H9 (cell line): ENCODE measurements around the gene FDX2. TPM values are rescaled to one million over a fixed set of nuclear protein-coding genes. Genes with fewer than 3 reads are reported as not detected.
A peak's percentile ranks its signal among the peaks of the same experiment; 100 is the strongest.

ENCODE experiments used
- DNase-seq: peaks from one replicate; pipeline ENCODE4 v3.0.0-alpha.2; 2017
- H2AFZ ChIP-seq: one replicate; pipeline ENCODE4 v1.6.1; 2013; ENCODE audit warnings: mild to moderate bottlenecking, low read length, control low read depth, moderate library complexity
- H2AK5ac ChIP-seq: 2 replicates; pipeline ENCODE4 v1.6.1; 2013; ENCODE audit warnings: low read length, control low read depth, mixed read lengths; ENCODE audit not compliant: insufficient read length
- H2BK120ac ChIP-seq: one replicate; pipeline ENCODE4 v1.6.1; 2013; ENCODE audit warnings: low read depth, mild to moderate bottlenecking, low read length, control low read depth, inconsistent platforms; ENCODE audit not compliant: poor library complexity, severe bottlenecking
- H2BK12ac ChIP-seq: 2 replicates; pipeline ENCODE4 v1.6.1; 2013; ENCODE audit warnings: low read length, control low read depth, mixed read lengths, low read depth; ENCODE audit not compliant: insufficient read length
- H2BK15ac ChIP-seq: 2 replicates; pipeline ENCODE4 v1.6.1; 2013; ENCODE audit warnings: low read depth, low read length, control low read depth
- H2BK20ac ChIP-seq: one replicate; pipeline ENCODE4 v1.6.1; 2013; ENCODE audit warnings: low read depth, mild to moderate bottlenecking, low read length, control low read depth, inconsistent platforms; ENCODE audit not compliant: poor library complexity, severe bottlenecking
- H2BK5ac ChIP-seq: 2 replicates; pipeline ENCODE4 v1.6.1; 2013; ENCODE audit warnings: low read length, control low read depth, mixed read lengths; ENCODE audit not compliant: insufficient read length
- H3K14ac ChIP-seq: 2 replicates; pipeline ENCODE4 v1.6.1; 2013; ENCODE audit warnings: low read length, control low read depth; ENCODE audit not compliant: insufficient read depth
- H3K18ac ChIP-seq: 2 replicates; pipeline ENCODE4 v1.6.1; 2013; ENCODE audit warnings: low read depth, mild to moderate bottlenecking, mixed read lengths, low read length, control low read depth; ENCODE audit not compliant: insufficient read length
- H3K23ac ChIP-seq: 2 replicates; pipeline ENCODE4 v1.6.1; 2013; ENCODE audit warnings: low read length, control low read depth, mixed read lengths, low read depth; ENCODE audit not compliant: insufficient read length
- H3K23me2 ChIP-seq: 2 replicates; pipeline ENCODE4 v1.6.1; 2013; ENCODE audit warnings: low read depth, mild to moderate bottlenecking, mixed read lengths, low read length, control low read depth; ENCODE audit not compliant: insufficient read length, poor library complexity, severe bottlenecking
- H3K27ac ChIP-seq: 2 replicates; pipeline ENCODE4 v1.5.1; 2013; ENCODE audit warnings: low read length, control low read depth, mixed read lengths, low read depth; ENCODE audit not compliant: insufficient read length
- H3K27me3 ChIP-seq: 2 replicates; pipeline ENCODE4 v1.6.1; 2013; ENCODE audit warnings: low read length, control low read depth, inconsistent platforms; ENCODE audit not compliant: insufficient read depth
- H3K4ac ChIP-seq: 2 replicates; pipeline ENCODE4 v1.6.1; 2013; ENCODE audit warnings: low read depth, mild to moderate bottlenecking, control low read depth, inconsistent platforms, low read length, moderate library complexity
- H3K4me1 ChIP-seq: 2 replicates; pipeline ENCODE4 v1.6.1; 2013; ENCODE audit warnings: low read length, control low read depth, inconsistent platforms; ENCODE audit not compliant: insufficient read depth
- H3K4me2 ChIP-seq: 2 replicates; pipeline ENCODE4 v1.6.1; 2013; ENCODE audit warnings: low read length, control low read depth, mixed read lengths; ENCODE audit not compliant: insufficient read length, insufficient read depth
- H3K56ac ChIP-seq: 2 replicates; pipeline ENCODE4 v1.6.1; 2013; ENCODE audit warnings: low read depth, mild to moderate bottlenecking, mixed read lengths, low read length, control low read depth; ENCODE audit not compliant: insufficient read length
- H3K79me1 ChIP-seq: 2 replicates; pipeline ENCODE4 v1.6.1; 2013; ENCODE audit warnings: low read depth, mild to moderate bottlenecking, moderate library complexity, low read length, control low read depth, inconsistent platforms; ENCODE audit not compliant: insufficient read depth, poor library complexity, severe bottlenecking
- H3K79me2 ChIP-seq: 2 replicates; pipeline ENCODE4 v1.6.1; 2013; ENCODE audit warnings: low read length, control low read depth, inconsistent platforms; ENCODE audit not compliant: insufficient read depth
- H3K9ac ChIP-seq: 2 replicates; pipeline ENCODE4 v1.6.1; 2013; ENCODE audit warnings: low read length, control low read depth, mixed read lengths; ENCODE audit not compliant: insufficient read length; ENCODE audit errors: extremely low read depth
- H3K9me3 ChIP-seq: one replicate; pipeline ENCODE4 v1.6.1; 2013; ENCODE audit warnings: low read depth, low read length, inconsistent platforms; ENCODE audit not compliant: control insufficient read depth
- H3T11ph ChIP-seq: one replicate; pipeline ENCODE4 v1.6.1; 2013; ENCODE audit warnings: mild to moderate bottlenecking, low read length, control low read depth, inconsistent platforms
- H4K20me1 ChIP-seq: one replicate; pipeline ENCODE4 v1.6.1; 2013; ENCODE audit not compliant: control insufficient read depth, insufficient read length, insufficient read depth
- H4K5ac ChIP-seq: 2 replicates; pipeline ENCODE4 v1.6.1; 2013; ENCODE audit warnings: low read depth, mild to moderate bottlenecking, mixed read lengths, low read length, control low read depth; ENCODE audit not compliant: insufficient read length
- H4K8ac ChIP-seq: replicated peaks from 2 replicates; pipeline ENCODE4 v1.6.1; 2013; ENCODE audit warnings: low read length, control low read depth, mixed read lengths, low read depth; ENCODE audit not compliant: insufficient read length
- H4K91ac ChIP-seq: 2 replicates; pipeline ENCODE4 v1.6.1; 2013; ENCODE audit warnings: low read depth, mild to moderate bottlenecking, moderate library complexity, mixed read lengths, low read length, control low read depth; ENCODE audit not compliant: insufficient read length
- H3K27ac Mint-ChIP-seq, 3 experiments: 2 replicates in 2 of 3; 3 replicates in 1 of 3; pipeline ENCODE4 v1.8.0; 2020 to 2021; ENCODE audit warnings: mixed read lengths in 3 of 3, mild to moderate bottlenecking in 1 of 3, moderate library complexity in 1 of 3
- H3K27me3 Mint-ChIP-seq: 2 replicates; pipeline ENCODE4 v1.8.0; 2021; ENCODE audit warnings: low read depth, mild to moderate bottlenecking, moderate library complexity, mixed read lengths
- H3K36me3 Mint-ChIP-seq, 3 experiments: 2 replicates in 2 of 3; 3 replicates in 1 of 3; pipeline ENCODE4 v1.8.0; 2020 to 2021; ENCODE audit warnings: low read depth in 3 of 3, mixed read lengths in 3 of 3; ENCODE audit not compliant: insufficient read depth in 1 of 3
- H3K4me1 Mint-ChIP-seq, 2 experiments: 2 replicates each; pipeline ENCODE4 v1.8.0; 2020; ENCODE audit warnings: mixed read lengths in 2 of 2
- H3K4me3 Mint-ChIP-seq, 2 experiments: 2 replicates in 1 of 2; 3 replicates in 1 of 2; pipeline ENCODE4 v1.8.0; 2020 to 2021; ENCODE audit warnings: mild to moderate bottlenecking in 2 of 2, mixed read lengths in 2 of 2, moderate library complexity in 1 of 2
- H3K9me3 Mint-ChIP-seq, 2 experiments: 2 replicates in 1 of 2; 3 replicates in 1 of 2; pipeline ENCODE4 v1.8.0; 2020; ENCODE audit warnings: mild to moderate bottlenecking in 2 of 2, mixed read lengths in 2 of 2, moderate library complexity in 1 of 2
- WGBS: extraction: QIAGEN DNeasy Blood & Tissue Kit; methylation state at CpG from one replicate; pipeline ENCODE4 v1.1.7; 2013; ENCODE audit warnings: missing lambda C conversion rate, low lambda C conversion rate, mixed read lengths; ENCODE audit not compliant: insufficient read length; ENCODE audit errors: extremely low coverage; 5-methylcytosine and 5-hydroxymethylcytosine counted together
- total RNA-seq: library from RNA; stranded (reverse); gene quantifications from 2 replicates; pipeline ENCODE4 v1.2.1, GENCODE V29; 2021
- TF ChIP-seq, protein P1 (sequence below): fragments of 200-600 bp; sonication (generic); conservative IDR thresholded peaks from 3 replicates; pipeline ENCODE4 v1.8.0; 2021; ENCODE audit warnings: antibody characterized with exemption, mild to moderate bottlenecking

Gene FDX2
- total RNA-seq, 1 experiment from 2014 or later = 27.7 TPM

GRCh38 chr19:10270616-10271394 lies 45.0 kb downstream of the FDX2 start, which contains the start of gene ICAM1:
ICAM1 (plus strand) TSS chr19:10271120; CDS start chr19:10271160, 40 bp downstream.
- Histone ChIP-seq H2BK15ac (peak within 1 kb of the TSS; percentile 13; the same call in 1 of the 2 replicates), H3K27ac (no peak within 1 kb of the TSS), H2BK5ac (no peak within 1 kb of the TSS), H3K23me2 (peaks cover 6% of the 10 kb centered on the region), H4K8ac (no peak within 1 kb of the TSS), H3K79me1 (no peaks in the 10 kb centered on the region), H2AK5ac (no peak within 1 kb of the TSS), H3K4ac (no peak within 1 kb of the TSS), H3K9me3 (no peaks in the 10 kb centered on the region), H2BK20ac (no peak within 1 kb of the TSS), H4K20me1 (no peaks in the 10 kb centered on the region), H3K9ac (no peak within 1 kb of the TSS), H3K23ac (no peak within 1 kb of the TSS), H4K91ac (no peak within 1 kb of the TSS), H2BK120ac (no peak within 1 kb of the TSS), H3T11ph (no peak within 1 kb of the TSS), H3K79me2 (no peaks in the 10 kb centered on the region), H3K27me3 (peaks cover 9% of the 10 kb centered on the region; the same call in 1 of the 2 replicates), H3K14ac (no peak within 1 kb of the TSS), H4K5ac (no peak within 1 kb of the TSS), H2BK12ac (no peak within 1 kb of the TSS), H2AFZ (no peak within 1 kb of the TSS), H3K18ac (peak within 1 kb of the TSS; percentile 1), H3K4me2 (peak within 1 kb of the TSS; percentile 64), H3K4me1 (no peaks in the 10 kb centered on the region), H3K56ac (no peak within 1 kb of the TSS)
- H3K36me3 Mint-ChIP-seq = no peaks in the 10 kb centered on the region; a peak in 1 of 7 replicates
- peaks cover 74% of the 10 kb centered on the region for H3K27me3 Mint-ChIP-seq
- DNase-seq = peak; percentile 88
- no peaks in the 10 kb centered on the region for H3K9me3 Mint-ChIP-seq
- H3K27ac Mint-ChIP-seq = no peak within 1 kb of the TSS
- peak within 1 kb of the TSS; percentile 52 to 74 for H3K4me3 Mint-ChIP-seq
- TF ChIP-seq, protein P1, sequence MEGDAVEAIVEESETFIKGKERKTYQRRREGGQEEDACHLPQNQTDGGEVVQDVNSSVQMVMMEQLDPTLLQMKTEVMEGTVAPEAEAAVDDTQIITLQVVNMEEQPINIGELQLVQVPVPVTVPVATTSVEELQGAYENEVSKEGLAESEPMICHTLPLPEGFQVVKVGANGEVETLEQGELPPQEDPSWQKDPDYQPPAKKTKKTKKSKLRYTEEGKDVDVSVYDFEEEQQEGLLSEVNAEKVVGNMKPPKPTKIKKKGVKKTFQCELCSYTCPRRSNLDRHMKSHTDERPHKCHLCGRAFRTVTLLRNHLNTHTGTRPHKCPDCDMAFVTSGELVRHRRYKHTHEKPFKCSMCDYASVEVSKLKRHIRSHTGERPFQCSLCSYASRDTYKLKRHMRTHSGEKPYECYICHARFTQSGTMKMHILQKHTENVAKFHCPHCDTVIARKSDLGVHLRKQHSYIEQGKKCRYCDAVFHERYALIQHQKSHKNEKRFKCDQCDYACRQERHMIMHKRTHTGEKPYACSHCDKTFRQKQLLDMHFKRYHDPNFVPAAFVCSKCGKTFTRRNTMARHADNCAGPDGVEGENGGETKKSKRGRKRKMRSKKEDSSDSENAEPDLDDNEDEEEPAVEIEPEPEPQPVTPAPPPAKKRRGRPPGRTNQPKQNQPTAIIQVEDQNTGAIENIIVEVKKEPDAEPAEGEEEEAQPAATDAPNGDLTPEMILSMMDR = peak; percentile 27; the same call in 2 of the 3 replicates
- WGBS = no CpG with 5 or more reads among the region's 51 CpGs
- H3K4me1 Mint-ChIP-seq = 0 out of 4 replicates have a peak, but pooled peaks cover 0 to 6% of the 10 kb centered on the region in 2 experiments
